Activated T-cell treated with anti-CD3 and anti-CD28 coated beads for 48 hours (primary cell): ENCODE measurements around the gene ADCY10.
"Not testable (repeated sequence)": the region's sequence is repeated elsewhere in the genome, so short reads cannot be mapped to it uniquely, and the experiment has no call there.

Experiments
- DNase-seq: peaks from one replicate; pipeline ENCODE4 v3.0.0-alpha.2; 2020; ENCODE audit warnings: low read depth

The ADCY10 gene

DNA sequence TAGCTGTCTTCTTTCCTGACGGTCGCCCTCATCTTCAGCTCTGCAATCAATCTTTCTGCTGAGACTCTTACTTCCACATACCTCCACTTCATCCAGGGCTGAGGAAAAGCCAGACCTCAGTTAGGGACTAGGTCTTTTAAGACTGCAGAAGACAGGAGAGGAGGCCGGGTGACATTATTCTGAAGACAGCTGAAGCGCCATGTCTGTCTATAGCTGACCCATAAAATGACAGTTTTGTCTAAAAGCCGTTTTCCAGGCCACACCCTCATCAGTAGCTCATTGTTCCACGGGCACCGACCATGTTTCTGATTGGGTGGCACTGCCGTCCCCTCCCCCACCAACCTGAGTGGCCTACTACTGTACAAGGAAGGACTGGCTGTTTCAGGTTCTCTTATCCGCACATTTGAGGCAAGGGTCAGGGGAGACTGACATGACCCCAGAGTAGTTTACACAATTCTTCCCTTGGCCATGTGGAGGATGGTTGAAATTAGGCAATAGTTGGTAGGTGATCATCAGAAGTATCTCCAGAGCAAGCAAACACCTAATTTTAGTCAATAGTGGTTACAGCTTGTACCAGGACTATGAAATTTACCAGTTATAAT lies at the start of gene ADCY10:
TSS of gene ADCY10 (minus strand) at position 240 of the 602 bp plus-strand sequence. CDS start 8,994 bp downstream, outside the sequence.
- DNase-seq = no peak

- no peak for DNase-seq
Observed at GRCh38 chr1:167957710-167958109, 43.8 kb upstream of the ADCY10 start.

GRCh38 chr1:167955915-167956314 lies 42.0 kb upstream of the ADCY10 start:
- no peak for DNase-seq

DNA sequence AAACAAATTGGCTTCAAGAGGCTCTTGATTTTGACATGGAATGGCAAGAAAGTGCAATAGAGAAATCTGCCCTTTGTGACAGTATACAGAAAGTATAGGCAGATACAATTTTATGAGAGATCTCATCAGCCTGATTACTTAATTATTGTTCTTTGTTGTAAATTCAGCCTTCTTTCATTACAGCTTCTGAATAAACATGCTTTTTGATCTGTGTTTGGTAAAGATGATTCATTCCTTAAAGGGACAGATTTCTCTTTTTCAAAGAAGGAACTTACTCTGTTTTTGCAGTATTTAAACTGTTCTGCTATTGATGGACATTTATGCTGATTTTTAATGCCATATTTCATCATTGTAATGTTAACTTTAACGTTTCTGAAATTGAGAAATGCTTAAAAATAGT lies 36.6 kb upstream of the ADCY10 start:
- DNase-seq = no peak

DNA sequence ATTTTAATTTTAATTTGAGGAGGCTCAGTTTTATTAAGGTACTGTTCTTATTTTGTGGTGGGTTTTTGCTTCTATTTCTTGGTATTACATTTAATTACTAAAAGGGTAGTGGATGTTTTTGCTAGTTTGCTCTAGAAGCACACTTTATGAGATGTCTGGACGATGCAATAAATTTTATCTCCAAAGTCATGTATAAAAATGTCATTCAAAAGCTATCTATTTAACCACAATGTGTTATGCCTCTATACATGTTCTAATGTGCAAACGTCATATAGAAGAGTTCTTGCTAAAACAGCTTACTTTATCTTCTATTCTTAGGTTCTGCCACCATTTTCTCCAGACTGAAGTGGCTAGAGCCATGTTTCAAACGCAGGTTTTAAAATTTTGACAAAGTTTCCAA lies 35.9 kb upstream of the ADCY10 start:
- no peak for DNase-seq

DNA sequence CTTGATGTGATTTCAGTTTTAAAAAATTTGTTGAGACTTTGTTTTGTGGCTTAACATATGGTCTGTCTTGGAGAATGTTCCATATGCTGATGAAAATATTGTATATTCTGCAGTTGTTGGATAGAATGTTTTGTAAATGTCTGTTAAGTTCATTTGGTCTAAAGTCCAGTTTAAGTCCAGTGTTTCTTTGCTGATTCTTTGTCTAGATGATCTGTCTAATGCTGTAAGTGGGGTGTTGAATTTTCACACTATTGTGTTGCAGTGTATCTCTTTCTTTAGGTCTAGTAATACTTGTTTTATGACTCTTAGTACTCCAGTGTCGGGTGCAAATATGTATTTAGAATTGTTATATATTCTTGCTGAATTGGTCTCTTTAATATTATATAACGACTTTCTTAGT lies 33.8 kb upstream of the ADCY10 start:
- DNase-seq = no peak

GRCh38 chr1:167943541-167943940 lies 29.6 kb upstream of the ADCY10 start:
- DNase-seq = no peak

GRCh38 chr1:167940264-167940663 lies 26.3 kb upstream of the ADCY10 start:
- DNase-seq = no peak

- DNase-seq = no peak
Observed at GRCh38 chr1:167938080-167938636, 24.2 kb upstream of the ADCY10 start.

- DNase-seq = no peak
Observed at GRCh38 chr1:167937709-167938010, 23.7 kb upstream of the ADCY10 start.

DNA sequence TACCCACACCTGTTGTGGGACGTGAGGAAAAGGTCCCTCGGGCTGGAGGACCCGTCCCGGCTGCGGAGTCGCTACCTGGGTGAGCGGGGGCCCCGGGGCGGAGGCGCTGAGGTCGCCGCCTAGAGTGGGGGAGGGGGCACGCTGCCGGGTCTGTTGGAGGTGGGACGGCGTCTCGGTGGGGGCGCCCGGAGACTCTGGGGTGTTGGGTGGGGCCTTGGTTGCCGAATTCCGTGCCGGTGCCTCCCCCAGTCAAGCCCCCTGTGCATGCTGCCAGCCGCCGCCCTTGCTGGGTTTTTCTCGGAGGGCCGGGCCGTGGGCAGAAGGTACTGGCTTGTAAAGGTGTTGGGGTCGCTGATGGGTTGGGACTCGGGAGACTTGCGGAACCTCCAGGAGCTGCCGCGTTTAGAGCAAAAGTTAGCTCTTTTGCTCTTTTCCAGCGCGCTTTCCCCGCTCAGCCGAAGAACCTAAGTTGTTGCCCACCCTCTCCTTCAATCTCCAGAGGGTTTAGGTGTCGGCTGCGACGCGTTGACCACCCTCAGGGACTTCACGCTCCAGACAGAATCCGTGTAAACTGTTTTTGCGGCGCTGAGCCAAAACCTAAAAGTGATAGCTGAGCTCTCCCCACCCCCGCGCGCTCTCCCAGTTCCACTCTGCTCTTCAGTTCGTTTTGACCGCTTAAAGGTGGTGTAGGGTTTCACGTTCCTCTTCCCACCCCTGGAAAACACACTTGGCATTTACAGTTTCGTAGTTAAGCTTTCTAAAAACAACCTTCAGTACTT lies 23.2 kb upstream of the ADCY10 start, which contains the start of gene MPC2:
TSS of gene MPC2 (minus strand) at position 143 of the 779 bp plus-strand sequence. CDS start 1,231 bp downstream, outside the sequence.
- DNase-seq = peak; percentile 53

- peak; percentile 94 for DNase-seq
Observed at GRCh38 chr1:167936068-167936929, 22.4 kb upstream of the ADCY10 start, which contains the start of gene DCAF6. TSS of gene DCAF6 (plus strand) at chr1:167936683. CDS start at chr1:167936912, 229 bp downstream.

GRCh38 chr1:167935216-167936067 lies 21.5 kb upstream of the ADCY10 start:
- DNase-seq = peak; percentile 24

- no peak for DNase-seq
Observed at GRCh38 chr1:167934426-167935215, 20.7 kb upstream of the ADCY10 start.

- no peak for DNase-seq
Observed at GRCh38 chr1:167933788-167934187, 19.9 kb upstream of the ADCY10 start.

DNA sequence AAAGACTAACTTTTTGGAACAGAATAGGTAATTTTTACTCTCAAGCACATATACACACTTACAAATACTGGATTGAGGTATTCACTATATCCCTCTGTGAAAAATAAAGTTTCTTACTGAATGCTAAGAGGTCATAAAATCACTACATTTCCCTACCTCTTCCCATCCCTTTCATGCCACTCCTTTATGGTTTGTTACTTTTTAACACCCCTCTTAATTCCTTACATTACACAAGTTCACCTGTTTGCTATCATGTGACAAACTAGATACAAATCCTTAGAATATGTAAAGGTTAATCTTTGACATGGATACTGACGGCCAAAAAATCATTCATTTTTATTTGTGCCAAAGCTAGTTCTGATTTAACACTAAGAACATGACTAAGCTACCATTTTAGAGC lies 15.8 kb upstream of the ADCY10 start:
- no peak for DNase-seq

- not testable (repeated sequence) for DNase-seq
Observed at GRCh38 chr1:167928919-167929318, 15.0 kb upstream of the ADCY10 start.

GRCh38 chr1:167928457-167928852 lies 14.5 kb upstream of the ADCY10 start:
- no peak for DNase-seq

DNA sequence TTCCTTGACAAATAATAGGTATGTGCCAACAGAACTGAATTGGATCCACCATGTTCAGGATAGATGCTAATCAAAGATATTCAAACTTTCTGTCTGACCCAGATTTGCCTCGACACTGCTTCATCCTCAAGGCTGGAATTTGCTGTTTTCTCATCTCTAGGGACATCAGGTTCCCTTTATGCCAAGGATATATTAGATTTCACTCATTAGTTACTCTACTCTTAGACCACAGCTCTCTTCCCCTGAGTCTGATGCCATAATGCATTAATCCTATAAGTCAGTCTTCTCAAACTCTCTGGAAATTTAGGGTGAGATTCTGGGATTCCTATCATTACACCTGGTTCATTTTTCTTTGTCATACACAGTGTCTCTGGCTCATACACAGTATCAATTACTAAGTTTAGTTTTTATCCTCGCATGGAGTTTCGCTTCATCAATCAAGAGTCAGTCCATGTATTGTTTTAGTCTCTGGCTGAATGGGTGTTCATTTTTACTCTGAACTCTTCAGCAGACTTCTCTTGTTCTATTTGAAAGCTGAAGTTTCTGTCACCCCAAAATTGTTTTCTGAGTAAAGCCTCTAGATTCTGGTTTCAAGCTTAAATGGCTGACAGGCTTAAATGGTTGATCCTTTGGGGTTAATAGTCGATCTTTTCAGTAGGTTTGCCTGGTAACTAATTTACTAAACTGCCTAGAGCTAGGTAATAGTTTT lies 13.3 kb upstream of the ADCY10 start:
- DNase-seq = no peak

DNA sequence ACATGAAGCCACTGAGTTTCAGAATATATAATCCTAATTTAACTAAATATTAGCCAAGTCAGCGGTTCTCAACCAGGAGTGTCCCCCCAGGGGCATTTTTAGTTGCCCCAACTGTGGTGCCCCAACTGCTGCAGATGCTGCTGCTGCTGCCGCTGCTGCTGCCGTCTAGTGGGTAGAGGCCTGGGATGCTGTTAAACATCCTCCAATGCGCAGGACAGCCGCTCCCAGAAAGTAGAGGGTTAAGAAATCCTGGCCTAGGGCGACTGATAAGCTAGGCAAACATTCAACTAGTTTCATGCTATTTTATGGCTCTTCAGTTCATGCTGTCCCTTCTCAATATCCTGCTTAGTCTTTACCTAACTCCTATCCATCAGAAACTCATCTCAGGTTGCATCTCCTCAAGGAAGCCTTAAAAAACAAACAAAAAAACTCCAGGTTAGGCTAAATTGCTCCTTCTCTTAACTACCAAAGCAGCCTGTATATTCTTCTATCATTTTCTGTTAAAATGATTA lies 12.6 kb upstream of the ADCY10 start:
- DNase-seq = no peak
